GM19099 (cell line): Measurements from ENCODE around the gene STOML1.
A peak's percentile ranks its signal among the peaks of the same experiment; 100 is the strongest.

Source experiments
- POLR2A ChIP-seq: IDR thresholded peaks from 3 replicates; pipeline ENCODE4 v1.6.1; 2011; ENCODE audit warnings: low read depth; ENCODE audit not compliant: insufficient read length; ENCODE audit errors: extremely low read depth

The STOML1 gene

GRCh38 chr15:73982222-73982962, 9.7 kb downstream of the STOML1 start:
- TF ChIP-seq POLR2A, result peak; percentile 21

GRCh38 chr15:73981761-73982221, 10.3 kb downstream of the STOML1 start:
- TF ChIP-seq POLR2A, result no peak

- TF ChIP-seq POLR2A, result no peak
Observed at GRCh38 chr15:73979636-73980035, 12.5 kb downstream of the STOML1 start.

GRCh38 chr15:73978896-73979295, 13.2 kb downstream of the STOML1 start:
- no peak for TF ChIP-seq POLR2A

- TF ChIP-seq POLR2A, result no peak
Observed at GRCh38 chr15:73972984-73973682, 19.0 kb downstream of the STOML1 start.

- TF ChIP-seq POLR2A, result no peak
Observed at GRCh38 chr15:73969151-73969759, 22.8 kb downstream of the STOML1 start.

GRCh38 chr15:73968461-73968860, 23.6 kb downstream of the STOML1 start:
- no peak for TF ChIP-seq POLR2A

GRCh38 chr15:73965758-73966113, 26.4 kb downstream of the STOML1 start:
- no peak for TF ChIP-seq POLR2A

- TF ChIP-seq POLR2A, result no peak
Observed at GRCh38 chr15:73965094-73965757, 26.9 kb downstream of the STOML1 start.

GRCh38 chr15:73964736-73965093, 27.4 kb downstream of the STOML1 start:
- TF ChIP-seq POLR2A, result no peak

- TF ChIP-seq POLR2A, result no peak
Observed at GRCh38 chr15:73962433-73962832, 29.7 kb downstream of the STOML1 start.

GRCh38 chr15:73959801-73960200, 32.3 kb downstream of the STOML1 start:
- TF ChIP-seq POLR2A, result no peak

- no peak for TF ChIP-seq POLR2A
Observed at GRCh38 chr15:73959012-73959581, 33.0 kb downstream of the STOML1 start.

GRCh38 chr15:73957785-73958184, 34.3 kb downstream of the STOML1 start:
- no peak for TF ChIP-seq POLR2A

GRCh38 chr15:73957276-73957675, 34.8 kb downstream of the STOML1 start:
- no peak for TF ChIP-seq POLR2A
